Erythroblast (primary cell): ENCODE measurements around the gene DAB1.

Source experiments
- DNase-seq, 2 experiments: peaks; one replicate each; lab custom pipeline; 2025; lab: John Stamatoyannopoulos, UW
- GATA1 ChIP-seq: IDR thresholded peaks from 2 replicates; pipeline ENCODE4 v1.6.1; 2011; ENCODE audit warnings: low read depth, mild to moderate bottlenecking, control low read depth, low read length, moderate library complexity
- POLR2A ChIP-seq: IDR thresholded peaks from 2 replicates; pipeline ENCODE4 v1.6.1; 2011; ENCODE audit warnings: mild to moderate bottlenecking, low read length

Gene DAB1

DNA sequence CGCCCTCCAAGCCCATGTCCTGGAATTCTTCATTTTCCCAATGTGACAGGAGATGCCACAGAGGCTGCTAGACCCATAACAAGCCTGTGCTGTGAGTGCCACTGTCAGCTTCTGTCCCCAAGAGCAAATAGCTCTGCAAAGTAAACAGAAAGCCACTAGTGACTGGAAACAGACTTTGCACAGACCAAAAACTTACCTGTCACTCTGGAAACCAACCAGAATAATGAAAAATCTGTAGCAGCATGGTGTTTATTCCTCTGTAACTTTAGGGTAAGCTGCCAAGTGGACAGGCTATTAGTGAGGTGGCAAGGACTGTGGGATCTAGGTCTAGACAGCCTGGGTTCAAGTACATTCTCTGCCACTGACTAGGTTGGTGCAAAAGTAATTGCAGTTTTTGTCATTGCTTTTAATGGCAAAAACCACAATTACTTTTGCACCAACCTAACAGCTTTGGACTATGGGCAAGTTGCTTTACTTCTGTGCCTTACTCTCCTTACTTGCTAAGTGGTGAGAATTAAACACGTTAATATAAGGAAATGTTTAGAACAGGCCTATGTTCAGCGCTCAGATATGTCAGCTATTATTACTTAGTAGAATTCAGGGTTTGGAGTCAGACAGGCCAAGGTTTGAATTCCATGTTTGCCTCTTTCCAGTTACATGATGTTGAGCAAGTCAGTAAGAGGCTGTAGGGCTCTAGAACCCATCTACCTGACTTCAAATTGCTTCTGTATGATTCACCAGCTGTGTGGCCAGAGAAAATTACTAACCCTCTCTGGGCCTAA lies 457.8 kb downstream of the DAB1 start, which contains the start of gene C8B:
Gene C8B (minus strand): TSS at position 100 of the 782 bp plus-strand sequence. CDS start 67 bp downstream, at position 33.
- no peak for DNase-seq
- TF ChIP-seq POLR2A: no peak
- no peak for TF ChIP-seq GATA1

DNA sequence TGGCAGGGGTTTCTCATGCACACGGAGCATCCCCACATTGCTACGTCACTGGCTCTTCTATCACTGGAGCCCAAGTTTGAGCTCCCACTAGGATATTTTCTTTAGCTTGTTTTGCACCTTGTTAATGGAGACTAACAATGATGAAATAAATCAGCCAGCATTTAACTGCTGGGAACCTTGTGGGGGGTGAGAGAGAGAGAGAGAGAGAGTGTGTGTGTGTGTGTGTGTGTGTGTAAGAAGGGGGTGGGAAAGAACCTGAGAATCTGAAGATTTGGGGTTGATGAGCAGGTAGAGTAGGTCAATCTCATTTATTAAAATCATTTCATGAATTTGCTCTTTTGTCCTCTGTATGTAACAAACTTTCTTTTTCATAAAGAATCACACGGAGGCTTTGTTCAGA lies 458.7 kb downstream of the DAB1 start:
- no peak for DNase-seq
- TF ChIP-seq GATA1: no peak
- no peak for TF ChIP-seq POLR2A

DNA sequence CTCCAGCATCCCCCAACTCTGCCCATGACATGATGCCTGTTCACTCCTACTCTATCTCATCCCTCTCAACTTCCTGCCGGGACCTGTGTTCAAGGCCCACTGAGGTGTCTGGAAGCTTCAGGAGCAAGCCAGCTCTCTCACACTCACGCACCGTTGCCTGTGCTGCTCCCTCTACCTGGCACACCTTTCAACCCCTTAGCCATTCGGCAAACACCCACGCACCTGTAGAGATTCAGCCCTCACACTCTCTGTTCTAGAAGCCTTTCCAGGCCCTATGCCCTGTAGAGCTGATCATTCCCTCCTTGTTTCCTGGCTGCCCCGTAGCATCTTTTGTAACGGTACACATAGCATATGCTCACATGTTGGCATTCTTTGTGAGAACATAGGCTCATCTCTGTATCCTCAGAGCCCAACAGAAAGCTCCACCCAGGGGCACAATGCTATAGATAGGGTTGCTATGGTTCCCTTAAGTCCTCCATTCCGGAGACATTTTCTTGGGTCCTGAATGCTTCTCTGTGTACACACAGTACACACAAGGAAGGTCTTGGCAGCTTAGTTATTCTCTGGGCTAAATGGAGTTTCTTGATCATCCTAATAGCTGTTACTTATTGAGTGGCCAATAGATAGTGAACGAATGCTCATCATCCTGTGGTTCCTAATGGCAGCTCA lies 459.4 kb downstream of the DAB1 start:
- TF ChIP-seq GATA1: no peak
- no peak for TF ChIP-seq POLR2A
- DNase-seq: no peak

DNA sequence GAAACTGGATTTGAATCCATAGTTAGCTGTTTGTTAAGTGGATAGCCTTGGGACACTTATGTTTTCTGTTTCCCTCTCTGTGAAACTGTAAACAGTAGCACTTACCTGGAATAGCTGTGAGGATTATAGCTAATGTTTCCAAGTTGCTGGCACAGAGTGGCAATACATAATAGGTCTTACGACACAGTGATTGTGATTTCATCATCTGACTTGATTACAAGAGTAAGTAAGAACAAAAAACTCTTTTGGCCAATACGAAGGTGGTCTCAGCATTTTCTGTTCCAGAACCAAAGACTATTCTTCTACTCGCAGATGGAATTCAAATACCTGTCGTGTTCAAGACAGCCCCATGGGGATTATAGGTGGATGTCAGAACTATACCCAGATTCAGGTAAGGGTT lies 460.2 kb downstream of the DAB1 start:
- DNase-seq: no peak
- TF ChIP-seq POLR2A (no peak), GATA1 (no peak)

DNA sequence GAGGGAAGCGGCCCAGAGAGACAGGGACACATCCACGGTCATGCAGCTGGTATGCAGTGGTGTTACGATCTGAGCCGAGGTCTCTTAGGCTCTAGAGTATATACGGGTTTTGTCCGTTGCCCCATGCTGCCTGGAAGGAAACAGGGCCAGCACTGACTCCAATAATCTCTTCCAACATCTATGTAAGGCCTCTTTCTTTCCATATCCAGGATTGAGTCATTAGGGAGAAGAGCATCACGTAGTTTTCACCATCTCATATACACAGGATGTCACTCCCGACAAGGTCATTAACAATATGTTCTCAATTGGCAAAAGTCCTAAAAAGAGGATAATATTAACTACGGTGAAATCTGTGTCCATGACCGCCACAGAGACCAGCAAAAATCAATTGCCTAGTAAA lies 462.4 kb downstream of the DAB1 start:
- no peak for DNase-seq
- TF ChIP-seq GATA1 (no peak), POLR2A (no peak)

DNA sequence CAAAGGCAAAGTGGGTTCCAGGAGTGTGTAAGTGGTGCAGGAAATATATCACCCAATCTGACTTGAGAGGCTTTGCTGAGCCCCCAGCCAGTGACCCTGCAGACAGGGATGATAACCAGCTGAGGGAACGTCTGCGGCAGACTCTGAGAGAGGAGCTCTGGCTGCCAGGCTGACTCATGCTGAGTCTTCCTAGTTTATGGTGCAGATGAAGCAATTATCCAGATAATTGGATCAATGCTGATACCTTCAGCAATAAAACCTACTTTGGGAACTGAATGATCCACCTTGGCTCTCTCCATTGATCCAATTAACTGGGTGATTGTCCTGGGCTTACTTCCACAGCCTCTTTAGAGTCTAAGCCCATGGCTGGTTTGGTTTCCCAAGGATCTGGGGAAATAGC lies 465.3 kb downstream of the DAB1 start:
- no peak for DNase-seq
- TF ChIP-seq POLR2A (no peak), GATA1 (no peak)

DNA sequence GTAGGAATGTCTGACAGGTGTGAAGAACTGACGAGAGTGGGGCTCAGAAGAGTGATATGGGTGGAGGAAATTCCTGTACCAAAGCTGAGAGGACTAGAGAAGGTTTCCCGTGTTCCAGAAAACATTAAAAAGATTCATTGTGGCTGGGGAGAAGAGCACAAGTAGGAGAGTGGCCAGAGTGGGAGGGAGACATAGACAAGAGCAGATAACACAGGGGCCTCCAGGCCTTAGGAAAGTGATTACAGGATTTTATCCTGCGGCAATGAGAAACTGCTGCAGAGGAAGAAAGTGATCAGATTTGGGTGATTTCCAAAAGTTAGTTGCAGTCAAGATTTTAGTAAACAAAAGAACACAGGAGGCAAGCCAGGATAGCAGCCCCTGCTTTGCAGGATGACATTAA lies 465.9 kb downstream of the DAB1 start:
- TF ChIP-seq GATA1 (no peak), POLR2A (no peak)
- DNase-seq: no peak

DNA sequence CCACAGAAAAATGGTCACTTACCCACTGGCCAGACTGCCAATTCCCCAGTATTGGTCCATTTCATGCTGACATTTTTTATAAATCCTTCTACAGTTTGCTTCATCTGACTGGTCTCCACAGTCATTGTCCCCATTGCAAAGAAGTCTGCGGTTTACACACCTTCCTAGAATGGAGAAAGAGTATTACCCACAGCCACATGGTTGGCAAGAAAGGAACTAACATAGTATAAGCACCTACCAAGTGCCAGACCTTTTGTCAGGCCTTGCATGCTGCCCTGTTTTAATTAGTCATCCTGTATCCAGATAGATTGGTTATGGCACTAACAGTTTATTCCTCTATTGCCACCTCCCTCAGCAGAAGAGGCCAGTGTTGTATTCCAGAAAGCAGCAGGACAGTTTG lies 469.2 kb downstream of the DAB1 start:
- no peak for TF ChIP-seq POLR2A
- TF ChIP-seq GATA1: no peak
- no peak for DNase-seq

DNA sequence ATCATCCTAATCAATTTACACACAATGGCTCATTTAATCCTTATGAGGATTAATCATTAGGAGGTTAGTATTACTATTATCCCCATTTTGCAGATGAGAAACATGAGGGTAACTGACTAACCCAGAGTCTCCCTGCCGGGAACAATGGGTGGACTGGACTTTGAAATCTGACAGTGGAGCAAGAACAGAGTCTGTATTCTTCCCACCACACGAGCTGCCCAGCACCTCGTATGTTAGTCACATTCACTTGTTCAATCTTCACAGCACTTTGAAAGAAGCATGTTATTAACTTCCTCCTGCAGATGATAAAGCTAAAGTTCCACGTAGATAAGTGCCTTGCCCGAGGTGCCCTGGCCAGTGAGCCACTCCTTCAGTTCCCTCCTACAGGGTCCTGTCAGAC lies 470.5 kb downstream of the DAB1 start:
- DNase-seq: no peak
- TF ChIP-seq POLR2A (no peak), GATA1 (no peak)

DNA sequence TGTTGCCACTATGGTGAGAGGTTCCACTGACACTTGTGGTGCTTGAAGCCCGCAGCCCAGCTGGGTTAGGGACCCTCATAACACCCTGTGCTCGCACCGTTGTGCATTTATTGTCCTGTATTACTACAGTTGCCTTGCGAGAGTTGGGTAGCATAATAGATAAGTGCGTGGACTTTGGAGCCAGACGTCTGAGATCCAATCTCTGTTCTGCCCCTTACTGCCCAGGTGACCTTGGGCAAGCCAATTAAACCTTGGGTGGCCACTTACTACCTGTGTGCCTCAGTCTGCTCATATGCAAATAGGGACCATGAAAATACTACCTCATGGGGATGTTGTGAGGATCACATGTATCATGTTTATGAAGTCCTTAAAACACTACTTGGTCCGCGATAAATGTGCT lies 471.4 kb downstream of the DAB1 start:
- DNase-seq: no peak
- TF ChIP-seq GATA1 (no peak), POLR2A (no peak)

DNA sequence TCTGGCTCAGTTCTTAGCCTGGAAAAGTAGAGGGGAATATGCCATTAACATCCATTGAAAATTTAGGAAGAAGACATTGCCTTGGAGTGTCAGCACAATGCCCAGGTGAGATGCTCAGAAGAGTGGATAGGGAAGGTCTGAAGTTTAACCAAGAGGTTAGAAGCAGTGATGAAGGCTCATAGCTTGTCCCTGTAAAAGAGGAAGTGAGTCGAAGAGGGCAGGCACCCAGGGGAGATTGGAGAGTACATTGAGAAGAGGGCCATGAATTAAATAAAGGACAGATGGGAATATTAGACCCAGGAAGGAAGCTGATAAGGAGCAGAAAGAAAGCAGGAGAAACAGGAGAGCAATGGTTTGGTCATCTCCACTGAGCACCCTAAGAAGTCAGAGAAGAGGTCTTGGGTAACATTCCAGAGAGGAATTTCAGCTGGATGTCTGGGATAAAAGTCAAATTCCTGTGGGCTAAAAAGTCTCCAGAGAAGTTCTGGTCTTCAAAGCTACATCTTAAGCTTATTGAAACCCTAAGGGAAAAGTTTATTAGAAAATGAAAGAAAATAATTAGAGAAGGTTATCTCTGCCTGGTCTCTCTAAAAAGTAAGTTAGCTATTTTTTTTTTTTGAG lies 475.3 kb downstream of the DAB1 start:
- no peak for TF ChIP-seq POLR2A
- no peak for DNase-seq
